ENCODE results near the gene DNM3. TPM values are rescaled to one million over a fixed set of nuclear protein-coding genes. Genes with fewer than 3 reads are reported as not detected.

The DNM3 gene
- total RNA-seq, 2 experiments from 2014 or later, result 1.6 to 1.8 TPM

- Mint-ChIP-seq H3K9me3 (no peaks in the 10 kb centered on the region), H3K4me3 (no peak overlapping the region), H3K27ac (no peak overlapping the region), H3K27me3 (no peaks in the 10 kb centered on the region), H3K4me1 (ENCODE audit: low read depth) (peaks cover 24% of the 10 kb centered on the region), H3K36me3 (ENCODE audit: low read depth) (no peaks in the 10 kb centered on the region)
- DNase-seq (no peak), ATAC-seq (ENCODE audit: poor library complexity) (no peak)
- H3K4me3 ChIP-seq (ENCODE audit: low read length), result no peak overlapping the region
- intact Hi-C loops (cut with DNase I, micrococcal nuclease), result no loop called here
- CTCF ChIA-PET, result no interaction called here
- no peak overlapping the region for H3K27ac ChIP-seq (ENCODE audit: low read depth in 1 of 2, low read length in 2 of 2)
- no peaks in the 10 kb centered on the region for H3K9me3 ChIP-seq (ENCODE audit: control insufficient read depth in 1 of 2, insufficient read depth in 1 of 2, low read length in 2 of 2)
- H3K4me1 ChIP-seq (ENCODE audit: insufficient read depth, low read length), result peaks cover 3% of the 10 kb centered on the region
- TF ChIP-seq CTCF (IDR thresholded peaks at IDR 0.05), result no peak
- H3K36me3 ChIP-seq (ENCODE audit: insufficient read depth, low read length), result no peaks in the 10 kb centered on the region
- POLR2A ChIA-PET, result interaction anchor here (1.8 kb wide), 1 partner anchor 11 kb away, joined by 3 read pairs; no protein-coding TSS in a partner anchor
- H3K27me3 ChIP-seq (ENCODE audit: control insufficient read depth in 1 of 2, insufficient read depth in 2 of 2, low read length in 2 of 2), result no peaks in the 10 kb centered on the region
Observed at GRCh38 chr1:172340520-172340919, 499.2 kb downstream of the DNM3 start.

GRCh38 chr1:172341697-172342096, 500.4 kb downstream of the DNM3 start:
- Histone ChIP-seq H3K27me3 (ENCODE audit: control insufficient read depth in 1 of 2, insufficient read depth in 2 of 2, low read length in 2 of 2) (no peaks in the 10 kb centered on the region), H3K36me3 (ENCODE audit: insufficient read depth, low read length) (no peaks in the 10 kb centered on the region), H3K27ac (ENCODE audit: low read depth in 1 of 2, low read length in 2 of 2) (no peak overlapping the region), H3K9me3 (ENCODE audit: control insufficient read depth in 1 of 2, insufficient read depth in 1 of 2, low read length in 2 of 2) (peaks cover 0 to 2% of the 10 kb centered on the region in 2 experiments), H3K4me1 (ENCODE audit: insufficient read depth, low read length) (peaks cover 3% of the 10 kb centered on the region), H3K4me3 (ENCODE audit: low read length) (no peak overlapping the region)
- Mint-ChIP-seq H3K4me3 (no peak overlapping the region), H3K27me3 (no peaks in the 10 kb centered on the region), H3K36me3 (ENCODE audit: low read depth) (peaks cover 7% of the 10 kb centered on the region), H3K4me1 (ENCODE audit: low read depth) (peaks cover 24% of the 10 kb centered on the region), H3K27ac (no peak overlapping the region), H3K9me3 (peaks cover 5% of the 10 kb centered on the region)
- ChIA-PET POLR2A (no interaction called here), CTCF (no interaction called here)
- ATAC-seq (ENCODE audit: poor library complexity) (no peak), DNase-seq (no peak)
- no peak for TF ChIP-seq CTCF (IDR thresholded peaks at IDR 0.05)
- intact Hi-C loops (cut with DNase I, micrococcal nuclease), result no loop called here

- intact Hi-C loops (cut with DNase I, micrococcal nuclease), result no loop called here
- H3K27ac ChIP-seq (ENCODE audit: low read depth in 1 of 2, low read length in 2 of 2), result no peak overlapping the region
- ATAC-seq (ENCODE audit: poor library complexity), result no peak
- H3K4me1 Mint-ChIP-seq (ENCODE audit: low read depth), result peaks cover 24% of the 10 kb centered on the region
- CTCF ChIA-PET, result interaction anchor here (1.4 kb wide), 1 partner anchor 106 kb away, joined by 4 read pairs; no protein-coding TSS in a partner anchor
- no peak for DNase-seq
- H3K9me3 ChIP-seq (ENCODE audit: control insufficient read depth in 1 of 2, insufficient read depth in 1 of 2, low read length in 2 of 2), result peaks cover 0 to 12% of the 10 kb centered on the region in 2 experiments
- H3K27ac Mint-ChIP-seq, result no peak overlapping the region
- no peaks in the 10 kb centered on the region for H3K36me3 ChIP-seq (ENCODE audit: insufficient read depth, low read length)
- TF ChIP-seq CTCF (IDR thresholded peaks at IDR 0.05), result no peak
- POLR2A ChIA-PET, result interaction anchor here (0.8 to 0.9 kb wide), 2 partner anchors 16 to 162 kb away, joined by 3 to 4 read pairs; no protein-coding TSS in a partner anchor
- no peak overlapping the region for H3K4me3 Mint-ChIP-seq
- peaks cover 3% of the 10 kb centered on the region for H3K4me1 ChIP-seq (ENCODE audit: insufficient read depth, low read length)
- H3K27me3 ChIP-seq (ENCODE audit: control insufficient read depth in 1 of 2, insufficient read depth in 2 of 2, low read length in 2 of 2), result no peaks in the 10 kb centered on the region
- H3K9me3 Mint-ChIP-seq, result peaks cover 13% of the 10 kb centered on the region
- H3K36me3 Mint-ChIP-seq (ENCODE audit: low read depth), result peaks cover 7% of the 10 kb centered on the region
- no peaks in the 10 kb centered on the region for H3K27me3 Mint-ChIP-seq
- H3K4me3 ChIP-seq (ENCODE audit: low read length), result no peak overlapping the region
Observed at GRCh38 chr1:172342584-172343239, 501.4 kb downstream of the DNM3 start.

Data from CD4-positive, alpha-beta T cell (primary cell).